ENCODE data around the gene CREBL2.

CREBL2 gene

DNA sequence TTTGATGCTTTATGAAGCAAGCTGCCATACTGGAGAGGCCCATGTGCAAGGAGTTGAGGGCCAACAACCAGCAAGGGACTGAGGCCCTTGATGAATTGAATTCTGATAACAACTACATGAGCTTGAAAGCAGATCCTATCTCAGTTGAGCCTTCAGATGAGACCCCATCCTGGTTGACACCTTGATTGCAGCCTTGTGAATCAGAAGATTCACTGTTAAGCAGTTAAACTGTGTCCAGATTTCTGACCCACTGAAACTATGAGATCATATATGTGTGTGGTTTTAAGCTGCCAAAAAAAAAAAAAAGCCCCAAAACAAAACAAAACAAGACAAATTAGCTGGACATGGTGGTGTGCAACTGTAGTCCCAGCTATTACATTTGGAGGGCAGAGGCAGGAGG, 42.2 kb downstream of the CREBL2 start:
- H3K4me3 ChIP-seq (ENCODE audit: insufficient read depth, low read length, poor library complexity, severe bottlenecking): no peak overlapping the region
- no peaks in the 10 kb centered on the region for H3K27me3 ChIP-seq (ENCODE audit: low read length)
- H3K4me2 ChIP-seq (ENCODE audit: low read depth, low read length, poor library complexity, severe bottlenecking): no peak overlapping the region
- no peak for TF ChIP-seq EZH2phosphoT487 (conservative IDR thresholded peaks at IDR 0.05; ENCODE audit: low read length)
- TF ChIP-seq, protein P1, sequence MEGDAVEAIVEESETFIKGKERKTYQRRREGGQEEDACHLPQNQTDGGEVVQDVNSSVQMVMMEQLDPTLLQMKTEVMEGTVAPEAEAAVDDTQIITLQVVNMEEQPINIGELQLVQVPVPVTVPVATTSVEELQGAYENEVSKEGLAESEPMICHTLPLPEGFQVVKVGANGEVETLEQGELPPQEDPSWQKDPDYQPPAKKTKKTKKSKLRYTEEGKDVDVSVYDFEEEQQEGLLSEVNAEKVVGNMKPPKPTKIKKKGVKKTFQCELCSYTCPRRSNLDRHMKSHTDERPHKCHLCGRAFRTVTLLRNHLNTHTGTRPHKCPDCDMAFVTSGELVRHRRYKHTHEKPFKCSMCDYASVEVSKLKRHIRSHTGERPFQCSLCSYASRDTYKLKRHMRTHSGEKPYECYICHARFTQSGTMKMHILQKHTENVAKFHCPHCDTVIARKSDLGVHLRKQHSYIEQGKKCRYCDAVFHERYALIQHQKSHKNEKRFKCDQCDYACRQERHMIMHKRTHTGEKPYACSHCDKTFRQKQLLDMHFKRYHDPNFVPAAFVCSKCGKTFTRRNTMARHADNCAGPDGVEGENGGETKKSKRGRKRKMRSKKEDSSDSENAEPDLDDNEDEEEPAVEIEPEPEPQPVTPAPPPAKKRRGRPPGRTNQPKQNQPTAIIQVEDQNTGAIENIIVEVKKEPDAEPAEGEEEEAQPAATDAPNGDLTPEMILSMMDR (IDR thresholded peaks at IDR 0.05; ENCODE audit: insufficient read depth, low read length, poor library complexity, severe bottlenecking): no peak
- no peak overlapping the region for H3K27ac ChIP-seq (ENCODE audit: low read depth, low read length)
- H3K36me3 ChIP-seq (ENCODE audit: low read length): no peaks in the 10 kb centered on the region
- H4K20me1 ChIP-seq (ENCODE audit: low read depth, low read length): no peaks in the 10 kb centered on the region
- H3K9me2 ChIP-seq (replicated peaks; ENCODE audit: insufficient read depth, low read length): no peaks in the 10 kb centered on the region
- no peaks in the 10 kb centered on the region for H3F3A ChIP-seq (ENCODE audit: insufficient read depth)
- H2AFZ ChIP-seq (ENCODE audit: low read depth, low read length, severe bottlenecking): no peak overlapping the region
- no peaks in the 10 kb centered on the region for H3K79me2 ChIP-seq (ENCODE audit: insufficient read depth, low read length)
- H3K9ac ChIP-seq (ENCODE audit: low read length): no peak overlapping the region
- H3K9me3 ChIP-seq (ENCODE audit: insufficient read depth, low read length): peaks cover 3% of the 10 kb centered on the region; the same call in 1 of the 2 replicates

DNA sequence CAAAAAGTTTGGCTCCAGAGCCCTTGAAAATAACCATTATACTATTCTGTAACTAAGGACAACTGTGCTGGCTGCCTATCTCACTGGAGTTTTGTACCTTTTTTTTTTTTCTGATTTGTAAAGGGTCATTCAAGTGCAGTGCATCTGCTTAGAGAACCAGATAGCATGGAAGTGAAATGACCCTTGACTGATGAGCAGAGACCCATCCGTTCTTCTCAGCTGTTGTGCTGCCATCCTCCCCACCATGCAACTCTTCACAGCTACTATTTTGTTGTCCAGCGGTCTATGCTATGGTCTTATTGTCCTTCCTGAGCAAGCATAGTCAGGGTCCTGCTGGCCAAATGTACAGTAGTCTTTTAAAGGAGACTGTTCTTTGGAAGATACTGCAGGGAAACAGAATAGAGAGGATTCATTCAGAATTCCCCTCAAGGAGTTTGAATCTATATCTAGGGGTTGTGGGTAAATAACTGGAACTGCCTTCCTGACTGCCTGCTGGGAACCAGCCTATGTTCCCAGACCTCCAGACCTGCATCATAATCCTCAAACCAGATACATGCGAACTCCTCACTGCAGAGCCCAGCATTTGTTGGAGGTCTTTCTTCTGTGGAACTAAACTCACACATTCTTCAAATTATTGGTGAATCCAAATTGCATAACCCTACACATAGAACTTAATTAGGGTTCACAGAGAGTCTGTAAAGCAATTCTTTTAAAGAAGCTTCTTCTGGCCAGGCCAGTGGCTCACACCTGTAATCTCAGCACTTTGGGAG, 43.2 kb downstream of the CREBL2 start:
- Histone ChIP-seq H3K27ac (ENCODE audit: low read depth, low read length) (no peak overlapping the region), H3K27me3 (ENCODE audit: low read length) (no peaks in the 10 kb centered on the region), H3K4me3 (ENCODE audit: insufficient read depth, low read length, poor library complexity, severe bottlenecking) (no peak overlapping the region), H3K36me3 (ENCODE audit: low read length) (no peaks in the 10 kb centered on the region), H3K9ac (ENCODE audit: low read length) (no peak overlapping the region), H3K9me2 (replicated peaks; ENCODE audit: insufficient read depth, low read length) (no peaks in the 10 kb centered on the region), H3F3A (ENCODE audit: insufficient read depth) (no peaks in the 10 kb centered on the region), H2AFZ (ENCODE audit: low read depth, low read length, severe bottlenecking) (no peak overlapping the region), H4K20me1 (ENCODE audit: low read depth, low read length) (no peaks in the 10 kb centered on the region), H3K79me2 (ENCODE audit: insufficient read depth, low read length) (no peaks in the 10 kb centered on the region), H3K9me3 (ENCODE audit: insufficient read depth, low read length) (no peaks in the 10 kb centered on the region), H3K4me2 (ENCODE audit: low read depth, low read length, poor library complexity, severe bottlenecking) (no peak overlapping the region)
- no peak for TF ChIP-seq EZH2phosphoT487 (conservative IDR thresholded peaks at IDR 0.05; ENCODE audit: low read length)
- TF ChIP-seq, protein P1 (IDR thresholded peaks at IDR 0.05; ENCODE audit: insufficient read depth, low read length, poor library complexity, severe bottlenecking): no peak

DNA sequence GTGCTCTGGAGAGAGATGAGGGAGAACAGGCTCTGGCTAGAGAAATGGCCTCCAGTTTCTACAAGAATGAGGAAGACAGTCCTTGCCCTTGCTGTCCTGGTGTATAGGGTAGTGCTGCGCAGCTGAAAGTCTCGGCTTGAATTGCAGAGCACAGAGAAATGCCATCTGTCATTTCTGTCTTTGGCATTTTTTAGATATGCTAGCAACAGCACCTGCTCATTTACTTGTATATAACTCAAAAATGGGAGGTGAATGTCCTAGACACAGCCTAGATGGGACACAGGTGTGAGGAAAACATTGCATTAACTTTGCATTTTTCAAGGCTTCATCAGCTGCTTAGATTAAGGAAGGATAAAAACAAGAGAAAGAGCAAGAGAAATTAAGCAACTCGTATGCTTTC, 48.5 kb downstream of the CREBL2 start:
- no peak overlapping the region for H3K4me2 ChIP-seq (ENCODE audit: low read depth, low read length, poor library complexity, severe bottlenecking)
- no peaks in the 10 kb centered on the region for H4K20me1 ChIP-seq (ENCODE audit: low read depth, low read length)
- H3K9me3 ChIP-seq (ENCODE audit: insufficient read depth, low read length): no peaks in the 10 kb centered on the region
- no peaks in the 10 kb centered on the region for H3K36me3 ChIP-seq (ENCODE audit: low read length)
- H3K27me3 ChIP-seq (ENCODE audit: low read length): no peaks in the 10 kb centered on the region
- no peak overlapping the region for H2AFZ ChIP-seq (ENCODE audit: low read depth, low read length, severe bottlenecking)
- H3K79me2 ChIP-seq (ENCODE audit: insufficient read depth, low read length): no peaks in the 10 kb centered on the region
- H3K27ac ChIP-seq (ENCODE audit: low read depth, low read length): no peak overlapping the region
- no peaks in the 10 kb centered on the region for H3K9me2 ChIP-seq (replicated peaks; ENCODE audit: insufficient read depth, low read length)
- H3F3A ChIP-seq (ENCODE audit: insufficient read depth): no peaks in the 10 kb centered on the region
- TF ChIP-seq, protein P1 (IDR thresholded peaks at IDR 0.05; ENCODE audit: insufficient read depth, low read length, poor library complexity, severe bottlenecking): no peak
- TF ChIP-seq EZH2phosphoT487 (conservative IDR thresholded peaks at IDR 0.05; ENCODE audit: low read length): no peak
- no peak overlapping the region for H3K4me3 ChIP-seq (ENCODE audit: insufficient read depth, low read length, poor library complexity, severe bottlenecking)
- H3K9ac ChIP-seq (ENCODE audit: low read length): no peak overlapping the region

Data from SU-DHL-6 (cell line).